K562 (cell line): ENCODE measurements around the gene CCNYL1. TPM values are rescaled to one million over a fixed set of nuclear protein-coding genes. Genes with fewer than 3 reads are reported as not detected.

Experiments
- ATAC-seq: fragments of 200-7000 bp; cut with Tn5 transposase; 3 replicates; pipeline ENCODE4 v1.9.1; 2020; ENCODE audit warnings: moderate library complexity
- BruUV-seq: library from RNA; stranded (reverse); fragments of 400-500 nt; replicated peaks from 2 replicates; lab custom pipeline; 2021; lab: Mats Ljungman, UMichigan
- CTCF ChIA-PET: fragments of 300-600 bp; formaldehyde crosslinking; extraction: SDS; loops from one replicate; lab custom pipeline; 2021; ENCODE audit warnings: low intra/inter-chr PET ratio; lab: Yijun Ruan, JAX
- POLR2A ChIA-PET: fragments of 300-600, 350-650 bp; sonication (Branson Sonifier 250); formaldehyde crosslinking; extraction: SDS; loops from one replicate; lab custom pipeline; 2021; ENCODE audit warnings: antibody characterized with exemption, inconsistent platforms; lab: Yijun Ruan, JAX
- DNase-seq, 4 experiments: peaks; one replicate each; pipeline versions ENCODE4 v3.0.0 to v3.0.0-alpha.2; 2011 to 2018; ENCODE audit warnings: low spot score in 3 of 4, mixed read lengths in 3 of 4; ENCODE audit errors: extremely low read depth in 1 of 4
- FAIRE-seq: peaks from 2 replicates; lab custom pipeline; 2011; peaks lifted over from hg19 to GRCh38; lab: Jason Lieb, UNC
- H2AFZ ChIP-seq: 2 replicates; pipeline ENCODE4 v1.6.0; 2011; ENCODE audit warnings: low read depth, low read length, control low read depth, inconsistent platforms
- H3K27ac ChIP-seq: fragments of 200-600 bp; 3 replicates; pipeline ENCODE4 v1.8.0; 2011; ENCODE audit warnings: low read depth, mild to moderate bottlenecking, control low read depth, inconsistent platforms, low read length, moderate library complexity, mixed read lengths; ENCODE audit errors: extremely low read depth
- H3K27me3 ChIP-seq, 2 experiments: fragments of 300-600 bp in 1 of 2; 2 replicates in 1 of 2; 3 replicates in 1 of 2; pipeline versions ENCODE4 v1.6.0 to v1.8.0; 2011; ENCODE audit warnings: inconsistent platforms in 2 of 2, low read length in 2 of 2, mild to moderate bottlenecking in 1 of 2, mixed read lengths in 1 of 2, moderate library complexity in 1 of 2; ENCODE audit not compliant: control insufficient read depth in 2 of 2, insufficient read depth in 2 of 2
- H3K36me3 ChIP-seq: fragments of 300-600 bp; 3 replicates; pipeline ENCODE4 v1.8.0; 2011; ENCODE audit warnings: mild to moderate bottlenecking, low read length, inconsistent platforms; ENCODE audit not compliant: control insufficient read depth, insufficient read depth
- H3K4me1 ChIP-seq, 2 experiments: fragments of 200-600 bp in 1 of 2; replicated peaks in 1 of 2; 2 replicates in 1 of 2; 3 replicates in 1 of 2; pipeline versions ENCODE4 v1.5.1 to v1.8.0; 2011; ENCODE audit warnings: inconsistent platforms in 2 of 2, low read length in 2 of 2, mild to moderate bottlenecking in 1 of 2, mixed read lengths in 1 of 2, moderate library complexity in 1 of 2; ENCODE audit not compliant: control insufficient read depth in 2 of 2, insufficient read depth in 2 of 2
- H3K4me2 ChIP-seq: 2 replicates; pipeline ENCODE4 v1.6.1; 2011; ENCODE audit warnings: low read length, control low read depth, inconsistent platforms, mixed read lengths; ENCODE audit not compliant: insufficient read depth
- H3K4me3 ChIP-seq: fragments of 200-600 bp; sonication (generic), shearing (Covaris generic); 2 replicates; pipeline ENCODE4 v1.5.1; 2016; ENCODE audit warnings: control low read depth, inconsistent platforms
- H3K79me2 ChIP-seq: fragments of 200-600 bp; 3 replicates; pipeline ENCODE4 v1.8.0; 2011; ENCODE audit warnings: low read length, inconsistent platforms; ENCODE audit not compliant: control insufficient read depth, insufficient read depth
- H3K9ac ChIP-seq, 2 experiments: 2 replicates each; pipeline versions ENCODE4 v1.6.0 to v1.6.1; 2011; ENCODE audit warnings: low read depth in 2 of 2, low read length in 2 of 2, control low read depth in 1 of 2, inconsistent platforms in 1 of 2, mild to moderate bottlenecking in 1 of 2, mixed read lengths in 1 of 2; ENCODE audit not compliant: insufficient read depth in 1 of 2
- H3K9me1 ChIP-seq: one replicate; pipeline ENCODE4 v1.6.0; 2011; ENCODE audit warnings: inconsistent platforms, mild to moderate bottlenecking, low read length, moderate library complexity; ENCODE audit not compliant: control insufficient read depth, insufficient read depth
- H3K9me3 ChIP-seq: replicated peaks from 2 replicates; pipeline ENCODE4 v1.5.1; 2011; ENCODE audit warnings: low read depth, low read length, inconsistent platforms; ENCODE audit not compliant: control insufficient read depth, insufficient read depth
- H4K20me1 ChIP-seq: replicated peaks from 2 replicates; pipeline ENCODE4 v1.6.1; 2011; ENCODE audit warnings: low read length, inconsistent platforms, mixed read lengths; ENCODE audit not compliant: control insufficient read depth, insufficient read depth
- CREBBP ChIP-seq: IDR thresholded peaks from one replicate; pipeline ENCODE4 v1.6.1; 2012; ENCODE audit warnings: low read depth, mild to moderate bottlenecking, control low read depth, inconsistent platforms, low read length
- MCM7 ChIP-seq, 2 experiments: fragments of 450-650 bp; IDR thresholded peaks; 2 replicates each; pipeline ENCODE4 v1.6.1; 2016 to 2018
- NFE2L1 ChIP-seq: fragments of 450-650 bp; IDR thresholded peaks from 2 replicates; pipeline ENCODE4 v1.6.1; 2016; ENCODE audit warnings: missing genetic modification characterization, low read depth, mild to moderate bottlenecking, missing compliant biosample characterization, moderate library complexity, borderline replicate concordance
- NR3C1 ChIP-seq: sonication (generic); formaldehyde crosslinking; IDR thresholded peaks from 2 replicates; pipeline ENCODE4 v1.8.1; 2022; ENCODE audit warnings: missing genetic modification reagents
- PCBP2 ChIP-seq: fragments of 200-400 bp; formaldehyde crosslinking; IDR thresholded peaks from 2 replicates; pipeline ENCODE4 v1.6.1; 2018; ENCODE audit warnings: low read length, low read depth, mild to moderate bottlenecking, moderate library complexity; ENCODE audit not compliant: poor library complexity, severe bottlenecking
- POU5F1 ChIP-seq: fragments of 150-350 bp; IDR thresholded peaks from 2 replicates; pipeline ENCODE4 v1.6.1; 2014; ENCODE audit warnings: borderline replicate concordance, low read length, low read depth, mild to moderate bottlenecking; ENCODE audit not compliant: partially characterized antibody
- ZNF57 ChIP-seq: fragments of 450-650 bp; formaldehyde crosslinking; IDR thresholded peaks from 2 replicates; pipeline ENCODE4 v1.4.0; 2020; ENCODE audit warnings: mild to moderate bottlenecking, moderate library complexity
- WGBS: fragments of 100-300 bp; shearing (Covaris generic); methylation state at CpG from one replicate; pipeline ENCODE4 v1.1.6; 2016; ENCODE audit warnings: low coverage, mixed read lengths; ENCODE audit not compliant: insufficient coverage; ENCODE audit errors: missing lambda C conversion rate; 5-methylcytosine and 5-hydroxymethylcytosine counted together
- in situ Hi-C: fragments of 300-500 bp; cut with MboI; formaldehyde crosslinking; loops from 4 replicates; pipeline ENCODE4 v1.15.0; 2018; ENCODE audit warnings: inconsistent platforms, mixed read lengths
- intact Hi-C: fragments of 100-400 bp; cut with micrococcal nuclease; formaldehyde crosslinking; loops from 2 replicates; pipeline ENCODE4 v1.14.2; 2022
- polyA plus RNA-seq, 8 experiments: library from polyadenylated mRNA; depleted of rRNA in 4 of 8; stranded (reverse) in 5 of 8; unstranded in 3 of 8; fragments of >200 nt; fragmentation: Nextera tagmentation in 2 of 8; fragmentation: Illumina TruSeq in 1 of 8; extraction: Ambion mirVana in 2 of 8; extraction: Trizol in 1 of 8; gene quantifications; 2 replicates each; pipeline versions ENCODE4 v1.2.1 to v1.2.3, GENCODE V29; 2011 to 2014; ENCODE audit warnings: inconsistent platforms in 1 of 8, missing spikeins in 1 of 8
- total RNA-seq, 7 experiments: library from RNA; depleted of rRNA in 6 of 7; stranded (reverse); fragments of >200 nt in 6 of 7; fragmentation: Illumina TruSeq in 2 of 7; extraction: Trizol in 2 of 7; gene quantifications; 2 replicates each; pipeline versions ENCODE4 v1.2.1 to v1.2.3, GENCODE V29; 2011 to 2021; ENCODE audit warnings: low replicate concordance in 1 of 7
- TF ChIP-seq, protein P1 (sequence below): fragments of 450-650 bp; formaldehyde crosslinking; IDR thresholded peaks from 2 replicates; pipeline ENCODE4 v1.4.0; 2020; ENCODE audit warnings: mild to moderate bottlenecking, mixed read lengths
- TF ChIP-seq, protein P2 (sequence below), 2 experiments: fragments of 250-450 bp in 1 of 2; fragments of 450-650 bp in 1 of 2; sonication (Bioruptor Pico) in 1 of 2; IDR thresholded peaks; 2 replicates each; pipeline versions ENCODE4 v1.6.1 to v1.8.0; 2016 to 2021; ENCODE audit warnings: mild to moderate bottlenecking in 2 of 2, moderate library complexity in 2 of 2, missing compliant biosample characterization in 1 of 2, missing genetic modification characterization in 1 of 2
- TF ChIP-seq, protein P3 (sequence below): fragments of 200-800 bp; sonication (Bioruptor generic); IDR thresholded peaks from 2 replicates; pipeline ENCODE4 v1.6.1; 2017; ENCODE audit warnings: missing genetic modification characterization, missing compliant biosample characterization
- TF ChIP-seq, protein P4 (sequence below): fragments of 450-650 bp; IDR thresholded peaks from 2 replicates; pipeline ENCODE4 v1.7.1; 2018; ENCODE audit warnings: mild to moderate bottlenecking, low read depth; ENCODE audit not compliant: partially characterized antibody

The CCNYL1 gene
- total and polyA plus RNA-seq, 9 of the 15 experiments (the other 6 are each of a cell fraction or from before 2014, with no cell fraction given): 1.9 to 7.5 (median 4.7) TPM

DNA sequence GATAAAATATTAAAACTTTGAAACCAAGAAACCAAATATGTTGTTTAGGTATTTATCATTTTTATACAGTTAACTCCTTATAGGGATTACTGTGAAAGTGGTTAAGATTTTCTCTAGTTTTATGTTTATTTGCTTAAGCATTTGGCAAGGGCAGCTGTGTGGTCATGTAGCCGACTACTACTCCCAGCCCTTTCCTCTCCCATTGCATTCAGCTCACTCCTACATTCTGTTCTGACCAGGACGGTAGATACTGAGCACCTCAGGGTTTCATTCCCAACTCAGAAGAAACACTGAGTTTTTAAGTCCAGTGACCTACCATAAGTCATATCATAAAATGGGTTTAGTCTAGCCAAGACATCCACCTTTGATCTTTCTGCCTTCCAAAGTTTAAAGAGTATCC is 38.4 kb downstream of the CCNYL1 start:
- no peak overlapping the region for H3K27ac ChIP-seq
- H3K9me3 ChIP-seq: no peaks in the 10 kb centered on the region
- ChIA-PET POLR2A (interaction anchor here (1.0 to 2.5 kb wide), 2 partner anchors 10 to 319 kb away, joined by 4 to 11 read pairs; no protein-coding TSS in a partner anchor), CTCF (no interaction called here)
- H3K9me1 ChIP-seq: no peaks in the 10 kb centered on the region
- no peak overlapping the region for H3K4me3 ChIP-seq
- ATAC-seq: no peak
- no peak overlapping the region for H3K9ac ChIP-seq
- peaks cover 2 to 5% of the 10 kb centered on the region in 2 experiments; a peak in 2 of 5 replicates for H3K4me1 ChIP-seq
- DNase-seq: no peak
- H3K36me3 ChIP-seq: no peaks in the 10 kb centered on the region
- TF ChIP-seq MCM7 (IDR thresholded peaks at IDR 0.05) (no peak), ZNF57 (no peak), NR3C1 (CRISPR knock-in tag) (no peak), NFE2L1 (no peak), CREBBP (no peak), PCBP2 (no peak), POU5F1 (no peak)
- TF ChIP-seq, protein P1, sequence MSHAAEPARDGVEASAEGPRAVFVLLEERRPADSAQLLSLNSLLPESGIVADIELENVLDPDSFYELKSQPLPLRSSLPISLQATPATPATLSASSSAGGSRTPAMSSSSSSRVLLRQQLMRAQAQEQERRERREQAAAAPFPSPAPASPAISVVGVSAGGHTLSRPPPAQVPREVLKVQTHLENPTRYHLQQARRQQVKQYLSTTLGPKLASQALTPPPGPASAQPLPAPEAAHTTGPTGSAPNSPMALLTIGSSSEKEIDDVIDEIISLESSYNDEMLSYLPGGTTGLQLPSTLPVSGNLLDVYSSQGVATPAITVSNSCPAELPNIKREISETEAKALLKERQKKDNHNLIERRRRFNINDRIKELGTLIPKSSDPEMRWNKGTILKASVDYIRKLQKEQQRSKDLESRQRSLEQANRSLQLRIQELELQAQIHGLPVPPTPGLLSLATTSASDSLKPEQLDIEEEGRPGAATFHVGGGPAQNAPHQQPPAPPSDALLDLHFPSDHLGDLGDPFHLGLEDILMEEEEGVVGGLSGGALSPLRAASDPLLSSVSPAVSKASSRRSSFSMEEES: no peak
- TF ChIP-seq, protein P2, sequence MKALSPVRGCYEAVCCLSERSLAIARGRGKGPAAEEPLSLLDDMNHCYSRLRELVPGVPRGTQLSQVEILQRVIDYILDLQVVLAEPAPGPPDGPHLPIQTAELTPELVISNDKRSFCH (CRISPR knock-in tag; IDR thresholded peaks at IDR 0.05): no peak
- TF ChIP-seq, protein P2 (tag; IDR thresholded peaks at IDR 0.05): no peak
- TF ChIP-seq, protein P3, sequence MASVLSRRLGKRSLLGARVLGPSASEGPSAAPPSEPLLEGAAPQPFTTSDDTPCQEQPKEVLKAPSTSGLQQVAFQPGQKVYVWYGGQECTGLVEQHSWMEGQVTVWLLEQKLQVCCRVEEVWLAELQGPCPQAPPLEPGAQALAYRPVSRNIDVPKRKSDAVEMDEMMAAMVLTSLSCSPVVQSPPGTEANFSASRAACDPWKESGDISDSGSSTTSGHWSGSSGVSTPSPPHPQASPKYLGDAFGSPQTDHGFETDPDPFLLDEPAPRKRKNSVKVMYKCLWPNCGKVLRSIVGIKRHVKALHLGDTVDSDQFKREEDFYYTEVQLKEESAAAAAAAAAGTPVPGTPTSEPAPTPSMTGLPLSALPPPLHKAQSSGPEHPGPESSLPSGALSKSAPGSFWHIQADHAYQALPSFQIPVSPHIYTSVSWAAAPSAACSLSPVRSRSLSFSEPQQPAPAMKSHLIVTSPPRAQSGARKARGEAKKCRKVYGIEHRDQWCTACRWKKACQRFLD (CRISPR knock-in tag): no peak
- TF ChIP-seq, protein P4, sequence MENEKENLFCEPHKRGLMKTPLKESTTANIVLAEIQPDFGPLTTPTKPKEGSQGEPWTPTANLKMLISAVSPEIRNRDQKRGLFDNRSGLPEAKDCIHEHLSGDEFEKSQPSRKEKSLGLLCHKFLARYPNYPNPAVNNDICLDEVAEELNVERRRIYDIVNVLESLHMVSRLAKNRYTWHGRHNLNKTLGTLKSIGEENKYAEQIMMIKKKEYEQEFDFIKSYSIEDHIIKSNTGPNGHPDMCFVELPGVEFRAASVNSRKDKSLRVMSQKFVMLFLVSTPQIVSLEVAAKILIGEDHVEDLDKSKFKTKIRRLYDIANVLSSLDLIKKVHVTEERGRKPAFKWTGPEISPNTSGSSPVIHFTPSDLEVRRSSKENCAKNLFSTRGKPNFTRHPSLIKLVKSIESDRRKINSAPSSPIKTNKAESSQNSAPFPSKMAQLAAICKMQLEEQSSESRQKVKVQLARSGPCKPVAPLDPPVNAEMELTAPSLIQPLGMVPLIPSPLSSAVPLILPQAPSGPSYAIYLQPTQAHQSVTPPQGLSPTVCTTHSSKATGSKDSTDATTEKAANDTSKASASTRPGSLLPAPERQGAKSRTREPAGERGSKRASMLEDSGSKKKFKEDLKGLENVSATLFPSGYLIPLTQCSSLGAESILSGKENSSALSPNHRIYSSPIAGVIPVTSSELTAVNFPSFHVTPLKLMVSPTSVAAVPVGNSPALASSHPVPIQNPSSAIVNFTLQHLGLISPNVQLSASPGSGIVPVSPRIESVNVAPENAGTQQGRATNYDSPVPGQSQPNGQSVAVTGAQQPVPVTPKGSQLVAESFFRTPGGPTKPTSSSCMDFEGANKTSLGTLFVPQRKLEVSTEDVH: no peak
- no peak overlapping the region for H2AFZ ChIP-seq
- in situ Hi-C loops (loop anchor here (5.0 kb wide), 1 partner anchor 277 kb away; the partner anchor contains the start of gene PLEKHM3), intact Hi-C loops (loop anchor here (5.0 kb wide), 1 partner anchor 123 kb away; the partner anchor contains the start of gene METTL21A)
- H4K20me1 ChIP-seq: no peaks in the 10 kb centered on the region
- no TSS peak for BruUV-seq
- no peak overlapping the region for H3K4me2 ChIP-seq
- FAIRE-seq: no peak
- WGBS: 57% methylated on average over 2 of the region's 2 CpGs
- no peaks in the 10 kb centered on the region for H3K79me2 ChIP-seq
- no peaks in the 10 kb centered on the region for H3K27me3 ChIP-seq
